Measurements from ENCODE around the gene TANC1. TPM values are rescaled to one million over a fixed set of nuclear protein-coding genes. Genes with fewer than 3 reads are reported as not detected.

Gene TANC1
- total RNA-seq, 1 donor from 2014 or later, result 61.9 TPM

DNA sequence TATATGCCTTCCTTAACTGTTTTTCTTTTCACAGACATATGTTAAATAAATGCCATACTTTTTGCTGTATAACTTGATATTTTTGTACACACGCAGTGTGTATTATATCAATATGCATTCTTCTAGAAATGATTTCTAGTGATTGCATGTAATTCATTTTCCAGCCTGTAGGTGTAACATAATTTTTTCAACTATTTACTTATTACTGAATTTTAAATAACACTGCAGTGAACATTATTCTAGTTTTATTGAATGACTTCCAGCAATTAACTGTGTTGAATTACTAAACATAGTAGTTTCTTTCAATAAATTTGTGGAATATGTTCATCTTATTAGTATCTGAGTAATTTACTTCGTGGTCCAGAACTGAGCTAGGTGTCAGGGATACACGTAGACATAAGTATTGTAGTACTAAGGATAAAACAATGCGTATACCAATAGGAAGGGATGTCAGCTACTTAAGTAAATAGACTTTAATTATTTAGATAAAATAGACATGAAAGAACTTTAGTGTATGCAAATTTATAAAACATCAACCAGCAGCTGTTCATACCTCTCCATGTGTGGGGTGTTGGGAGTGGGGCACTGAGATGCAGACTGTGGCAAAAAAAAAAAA is 28.0 kb downstream of the TANC1 start:
- intact Hi-C loops (cut with DNase I), result no loop called here
- no peaks in the 10 kb centered on the region for H3K36me3 ChIP-seq
- no peaks in the 10 kb centered on the region for H3K27me3 ChIP-seq
- no peak overlapping the region for H3K27ac ChIP-seq
- H3K4me1 ChIP-seq, result peaks cover 20% of the 10 kb centered on the region
- no peak overlapping the region for H3K4me3 ChIP-seq
- H3K9me3 ChIP-seq, result no peaks in the 10 kb centered on the region
- no peak for DNase-seq (ENCODE audit: extremely low spot score in 2 of 2)
- TF ChIP-seq, protein P1, sequence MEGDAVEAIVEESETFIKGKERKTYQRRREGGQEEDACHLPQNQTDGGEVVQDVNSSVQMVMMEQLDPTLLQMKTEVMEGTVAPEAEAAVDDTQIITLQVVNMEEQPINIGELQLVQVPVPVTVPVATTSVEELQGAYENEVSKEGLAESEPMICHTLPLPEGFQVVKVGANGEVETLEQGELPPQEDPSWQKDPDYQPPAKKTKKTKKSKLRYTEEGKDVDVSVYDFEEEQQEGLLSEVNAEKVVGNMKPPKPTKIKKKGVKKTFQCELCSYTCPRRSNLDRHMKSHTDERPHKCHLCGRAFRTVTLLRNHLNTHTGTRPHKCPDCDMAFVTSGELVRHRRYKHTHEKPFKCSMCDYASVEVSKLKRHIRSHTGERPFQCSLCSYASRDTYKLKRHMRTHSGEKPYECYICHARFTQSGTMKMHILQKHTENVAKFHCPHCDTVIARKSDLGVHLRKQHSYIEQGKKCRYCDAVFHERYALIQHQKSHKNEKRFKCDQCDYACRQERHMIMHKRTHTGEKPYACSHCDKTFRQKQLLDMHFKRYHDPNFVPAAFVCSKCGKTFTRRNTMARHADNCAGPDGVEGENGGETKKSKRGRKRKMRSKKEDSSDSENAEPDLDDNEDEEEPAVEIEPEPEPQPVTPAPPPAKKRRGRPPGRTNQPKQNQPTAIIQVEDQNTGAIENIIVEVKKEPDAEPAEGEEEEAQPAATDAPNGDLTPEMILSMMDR (IDR thresholded peaks at IDR 0.05), result no peak
- no peak for TF ChIP-seq POLR2AphosphoS5 (IDR thresholded peaks at IDR 0.05; ENCODE audit: insufficient read depth in 1 of 2, low read depth in 1 of 2)
- no peak for TF ChIP-seq POLR2A (IDR thresholded peaks at IDR 0.05)

DNA sequence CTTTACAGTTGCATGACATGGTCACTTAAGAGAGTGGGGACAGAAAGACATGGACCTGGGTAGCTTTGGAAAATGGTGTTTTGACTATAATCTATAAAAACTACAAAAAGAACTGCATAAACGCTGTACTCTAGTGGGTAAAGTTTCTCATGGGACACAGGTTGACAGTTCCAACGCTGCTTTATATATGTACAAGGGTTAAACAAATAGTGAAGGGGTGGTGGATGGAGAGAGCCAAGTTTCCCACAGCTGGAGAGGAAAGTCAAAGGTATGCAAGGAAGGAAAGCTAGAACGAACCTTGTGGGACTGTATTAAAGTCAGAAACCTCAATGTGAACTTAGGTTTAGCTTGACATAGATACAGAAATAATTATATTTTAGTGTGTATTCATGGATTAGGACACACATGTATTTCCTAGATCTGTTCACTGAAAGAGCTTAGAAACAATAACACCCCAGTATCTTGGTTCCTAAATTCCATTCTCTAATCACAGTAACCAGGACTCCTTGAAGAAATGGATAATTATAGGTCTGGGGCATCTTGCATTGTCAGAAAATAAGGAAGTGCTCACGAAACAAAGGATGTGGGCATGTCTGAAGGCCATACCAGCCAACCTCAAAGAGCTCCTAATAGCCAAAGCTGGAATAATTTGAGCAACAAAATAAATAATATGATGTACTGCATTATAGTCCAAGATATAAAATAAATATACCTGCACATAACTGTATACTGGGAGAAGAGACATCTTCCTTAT is 28.8 kb downstream of the TANC1 start:
- DNase-seq (ENCODE audit: extremely low spot score in 2 of 2), result no peak
- Histone ChIP-seq H3K27ac (no peak overlapping the region), H3K27me3 (no peaks in the 10 kb centered on the region), H3K4me1 (peaks cover 20% of the 10 kb centered on the region), H3K4me3 (no peak overlapping the region), H3K36me3 (no peaks in the 10 kb centered on the region), H3K9me3 (no peaks in the 10 kb centered on the region)
- TF ChIP-seq, protein P1 (IDR thresholded peaks at IDR 0.05), result no peak
- TF ChIP-seq POLR2A (IDR thresholded peaks at IDR 0.05) (no peak), POLR2AphosphoS5 (IDR thresholded peaks at IDR 0.05; ENCODE audit: insufficient read depth in 1 of 2, low read depth in 1 of 2) (no peak)
- intact Hi-C loops (cut with DNase I), result no loop called here

DNA sequence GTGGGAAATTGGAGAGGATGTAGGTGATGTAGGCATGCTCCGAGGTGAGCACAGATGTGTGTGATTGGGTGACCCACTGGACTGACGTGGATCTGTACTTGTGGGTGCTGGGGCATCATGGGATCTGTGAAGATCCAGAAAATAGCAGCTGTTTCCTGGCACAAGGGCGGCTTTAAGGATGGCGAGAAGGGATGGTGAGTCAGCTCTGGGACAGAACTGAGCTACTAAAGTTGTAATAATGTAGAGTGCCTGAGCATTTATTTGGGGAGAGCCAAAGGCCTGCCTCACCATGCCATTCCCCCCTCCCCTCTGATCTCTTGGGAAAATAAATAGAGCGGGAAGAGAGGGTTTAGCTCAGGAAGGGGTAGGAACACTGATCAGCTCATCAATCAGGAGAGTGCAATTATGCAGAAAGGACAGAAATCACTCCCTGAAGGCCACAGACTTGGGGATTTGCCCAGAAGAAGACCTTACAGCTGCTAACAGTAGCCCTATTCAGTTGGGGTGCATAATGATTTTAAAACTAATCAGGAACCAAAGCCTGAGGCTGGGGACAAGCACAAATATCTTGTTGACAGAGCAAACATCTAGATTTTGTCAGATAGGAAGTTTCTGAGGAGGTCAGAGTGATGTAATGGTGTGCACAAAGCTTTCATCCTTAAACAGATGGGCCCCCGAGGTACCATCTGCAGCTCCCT is 30.3 kb downstream of the TANC1 start:
- H3K27ac ChIP-seq, result peak overlapping the region; percentile 10

DNA sequence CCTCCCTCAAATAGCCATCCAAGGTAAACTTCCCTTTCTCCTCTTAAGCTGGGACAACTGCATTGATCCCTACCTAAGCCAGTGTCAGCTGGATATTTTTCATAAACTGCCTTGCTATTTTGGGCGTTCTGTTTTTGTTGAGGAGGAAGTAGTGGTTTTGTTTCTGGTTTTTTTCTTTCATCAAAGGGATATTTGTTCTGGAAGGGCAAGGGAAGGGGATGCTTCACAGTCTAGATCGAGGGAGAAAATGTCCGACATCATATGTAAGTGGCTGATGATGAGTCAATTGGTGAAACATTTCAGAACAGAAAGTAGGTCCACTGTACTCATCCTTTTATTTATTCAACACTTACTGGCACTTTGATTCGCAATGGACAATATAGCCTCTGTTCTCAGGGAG is 31.0 kb downstream of the TANC1 start:
- no peaks in the 10 kb centered on the region for H3K9me3 ChIP-seq
- intact Hi-C loops (cut with DNase I), result no loop called here
- TF ChIP-seq POLR2AphosphoS5 (IDR thresholded peaks at IDR 0.05; ENCODE audit: insufficient read depth in 1 of 2, low read depth in 1 of 2), result no peak
- TF ChIP-seq POLR2A (IDR thresholded peaks at IDR 0.05), result no peak
- TF ChIP-seq, protein P1 (IDR thresholded peaks at IDR 0.05), result no peak
- H3K27ac ChIP-seq, result no peak overlapping the region
- no peaks in the 10 kb centered on the region for H3K27me3 ChIP-seq
- no peak overlapping the region for H3K4me3 ChIP-seq
- H3K4me1 ChIP-seq, result peaks cover 20% of the 10 kb centered on the region
- H3K36me3 ChIP-seq, result no peaks in the 10 kb centered on the region
- DNase-seq (ENCODE audit: extremely low spot score in 2 of 2), result no peak

More for the DNA sequence above, 30.3 kb downstream of the TANC1 start:
- H3K36me3 ChIP-seq, result no peaks in the 10 kb centered on the region
- no peak for DNase-seq (ENCODE audit: extremely low spot score in 2 of 2)
- intact Hi-C loops (cut with DNase I), result no loop called here
- peaks cover 20% of the 10 kb centered on the region for H3K4me1 ChIP-seq
- no peaks in the 10 kb centered on the region for H3K27me3 ChIP-seq
- no peak overlapping the region for H3K4me3 ChIP-seq
- H3K9me3 ChIP-seq, result no peaks in the 10 kb centered on the region
- TF ChIP-seq POLR2A (IDR thresholded peaks at IDR 0.05) (no peak), POLR2AphosphoS5 (IDR thresholded peaks at IDR 0.05; ENCODE audit: insufficient read depth in 1 of 2, low read depth in 1 of 2) (no peak)
- TF ChIP-seq, protein P1 (IDR thresholded peaks at IDR 0.05), result no peak

Data from vagina (tissue), 2 donors.